ENCODE measurements around the gene TTC34.

TTC34 gene

DNA sequence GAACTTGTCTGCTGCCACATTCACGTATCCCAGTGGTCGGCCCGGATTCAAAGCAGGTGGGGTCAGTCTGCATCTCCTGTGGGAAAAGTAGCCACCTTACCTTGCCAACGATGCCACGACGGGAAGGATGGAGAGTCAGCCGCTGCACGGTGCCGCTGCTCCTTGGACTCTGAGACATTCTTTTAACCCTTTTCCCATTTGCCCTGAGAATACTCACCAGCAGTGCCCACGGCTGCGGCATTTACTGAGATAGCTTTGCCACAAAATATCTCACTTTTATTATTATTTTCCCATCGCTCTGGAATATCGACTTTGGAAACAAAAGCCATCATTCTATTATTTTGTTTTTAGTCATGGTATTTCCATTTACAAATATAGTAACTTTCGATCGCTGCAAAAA lies 15.3 kb upstream of the TTC34 start:
- no peak overlapping the region for H3K4me3 ChIP-seq (ENCODE audit: low read length)
- DNase-seq (ENCODE audit: low read depth) = no peak
- TF ChIP-seq, protein P1, sequence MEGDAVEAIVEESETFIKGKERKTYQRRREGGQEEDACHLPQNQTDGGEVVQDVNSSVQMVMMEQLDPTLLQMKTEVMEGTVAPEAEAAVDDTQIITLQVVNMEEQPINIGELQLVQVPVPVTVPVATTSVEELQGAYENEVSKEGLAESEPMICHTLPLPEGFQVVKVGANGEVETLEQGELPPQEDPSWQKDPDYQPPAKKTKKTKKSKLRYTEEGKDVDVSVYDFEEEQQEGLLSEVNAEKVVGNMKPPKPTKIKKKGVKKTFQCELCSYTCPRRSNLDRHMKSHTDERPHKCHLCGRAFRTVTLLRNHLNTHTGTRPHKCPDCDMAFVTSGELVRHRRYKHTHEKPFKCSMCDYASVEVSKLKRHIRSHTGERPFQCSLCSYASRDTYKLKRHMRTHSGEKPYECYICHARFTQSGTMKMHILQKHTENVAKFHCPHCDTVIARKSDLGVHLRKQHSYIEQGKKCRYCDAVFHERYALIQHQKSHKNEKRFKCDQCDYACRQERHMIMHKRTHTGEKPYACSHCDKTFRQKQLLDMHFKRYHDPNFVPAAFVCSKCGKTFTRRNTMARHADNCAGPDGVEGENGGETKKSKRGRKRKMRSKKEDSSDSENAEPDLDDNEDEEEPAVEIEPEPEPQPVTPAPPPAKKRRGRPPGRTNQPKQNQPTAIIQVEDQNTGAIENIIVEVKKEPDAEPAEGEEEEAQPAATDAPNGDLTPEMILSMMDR (conservative IDR thresholded peaks at IDR 0.05; ENCODE audit: low read depth, low read length) = no peak

DNA sequence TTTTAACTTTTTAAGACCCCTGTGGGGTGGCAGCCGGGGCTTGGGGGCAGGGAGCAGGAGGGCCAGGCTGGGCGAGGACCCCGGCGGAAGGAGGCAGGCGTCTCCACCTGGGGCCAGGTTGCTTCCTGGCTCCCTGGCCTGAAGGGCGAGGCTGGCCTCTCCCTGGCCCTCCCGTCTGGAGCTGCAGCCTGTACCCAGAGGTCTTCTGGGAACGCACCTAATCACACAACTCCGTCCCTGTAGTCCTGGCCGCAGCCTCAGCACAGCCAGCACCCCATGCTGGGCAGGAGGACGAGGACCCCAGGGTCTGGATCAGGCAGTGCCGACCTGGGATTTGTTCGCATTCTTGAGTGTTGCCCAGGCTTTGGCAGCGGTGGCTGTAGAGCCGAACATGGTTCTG lies 14.1 kb upstream of the TTC34 start:
- no peak for DNase-seq (ENCODE audit: low read depth)
- no peak overlapping the region for H3K4me3 ChIP-seq (ENCODE audit: low read length)
- TF ChIP-seq, protein P1 (conservative IDR thresholded peaks at IDR 0.05; ENCODE audit: low read depth, low read length) = no peak

DNA sequence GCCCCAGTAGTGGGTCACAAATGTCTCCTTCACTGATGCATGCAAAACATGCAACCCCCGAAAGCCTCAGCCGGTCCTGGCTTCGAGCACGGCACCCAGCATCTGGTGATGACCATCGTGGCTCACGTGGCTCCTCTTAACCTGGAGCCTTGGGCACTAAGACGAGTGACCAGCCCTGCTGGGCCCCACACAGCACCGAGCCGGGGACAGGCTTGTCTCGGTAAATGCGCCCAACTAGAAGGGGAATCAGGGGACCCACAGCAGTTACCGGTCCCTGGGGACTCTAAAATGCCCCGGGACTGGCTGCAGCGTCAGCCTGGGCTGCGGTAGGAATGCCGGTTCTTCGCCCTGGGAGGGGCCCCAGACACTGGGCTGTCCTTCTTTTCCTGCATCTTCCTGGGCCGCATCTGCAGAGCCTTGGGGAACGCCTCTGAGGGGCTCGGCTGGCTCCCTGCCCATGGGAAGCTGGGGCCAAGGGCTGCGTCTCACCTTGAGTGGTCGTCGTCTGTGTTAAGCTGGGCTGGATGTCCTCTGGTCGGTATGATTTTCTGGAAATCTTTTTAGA lies 13.1 kb upstream of the TTC34 start:
- TF ChIP-seq, protein P1 (conservative IDR thresholded peaks at IDR 0.05; ENCODE audit: low read depth, low read length) = no peak
- no peak overlapping the region for H3K4me3 ChIP-seq (ENCODE audit: low read length)
- no peak for DNase-seq (ENCODE audit: low read depth)

DNA sequence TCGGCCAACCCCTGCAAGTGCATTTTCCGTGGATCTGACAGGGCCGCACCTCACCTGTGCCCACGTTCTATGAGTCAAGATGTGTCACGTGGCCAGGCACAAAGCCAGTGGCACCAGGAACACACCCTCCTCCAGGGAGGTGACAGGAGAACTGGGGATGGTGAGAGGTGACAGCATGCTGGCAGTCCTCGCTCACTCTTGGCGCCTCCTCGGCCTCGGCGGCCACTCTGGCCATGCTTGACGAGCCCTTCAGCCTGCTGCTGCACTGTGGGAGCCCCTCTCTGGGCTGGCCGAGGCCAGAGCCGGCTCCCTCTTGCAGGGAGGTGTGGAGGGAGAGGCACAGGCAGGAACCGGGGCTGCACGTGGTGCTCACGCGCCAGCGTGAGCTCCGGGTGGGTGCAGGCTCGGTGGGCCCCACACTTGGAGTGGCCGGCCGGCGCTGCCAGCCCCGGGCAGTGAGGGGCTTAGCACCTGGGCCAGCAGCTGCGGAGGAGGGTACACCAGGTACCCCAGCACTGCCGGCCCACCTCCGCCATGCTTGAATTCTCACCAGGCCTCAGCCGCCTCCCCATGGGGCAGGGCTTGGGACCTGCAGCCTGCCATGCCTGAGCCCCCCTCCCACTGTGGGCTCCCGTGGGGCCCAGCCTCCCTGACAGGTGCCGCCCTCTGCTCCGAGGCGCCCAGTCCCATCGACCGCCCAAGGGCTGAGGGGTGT lies 11.6 kb upstream of the TTC34 start:
- H3K4me3 ChIP-seq (ENCODE audit: low read length) = no peak overlapping the region
- TF ChIP-seq, protein P1 (conservative IDR thresholded peaks at IDR 0.05; ENCODE audit: low read depth, low read length) = no peak
- DNase-seq (ENCODE audit: low read depth) = no peak

DNA sequence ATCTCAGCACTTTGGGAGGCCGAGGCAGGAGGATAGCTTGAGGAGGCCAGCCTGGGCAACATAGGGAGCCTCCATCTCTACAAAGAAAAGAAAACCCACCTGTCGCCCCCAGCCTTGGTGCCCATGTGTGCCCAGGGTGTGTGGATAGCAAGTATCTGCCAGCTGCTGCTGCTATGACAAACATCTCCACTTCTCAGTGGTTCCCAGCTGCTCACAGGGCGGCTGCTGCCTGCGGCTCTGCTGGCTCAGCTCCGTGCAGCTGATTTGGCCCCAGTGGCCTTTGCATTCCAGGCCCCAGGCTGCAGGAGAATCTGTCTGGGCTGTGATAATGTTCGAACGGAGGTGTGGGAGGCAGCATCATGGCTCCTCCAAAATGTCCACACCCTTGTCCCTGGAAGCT lies 10.6 kb upstream of the TTC34 start:
- TF ChIP-seq, protein P1 (conservative IDR thresholded peaks at IDR 0.05; ENCODE audit: low read depth, low read length) = no peak
- DNase-seq (ENCODE audit: low read depth) = no peak

DNA sequence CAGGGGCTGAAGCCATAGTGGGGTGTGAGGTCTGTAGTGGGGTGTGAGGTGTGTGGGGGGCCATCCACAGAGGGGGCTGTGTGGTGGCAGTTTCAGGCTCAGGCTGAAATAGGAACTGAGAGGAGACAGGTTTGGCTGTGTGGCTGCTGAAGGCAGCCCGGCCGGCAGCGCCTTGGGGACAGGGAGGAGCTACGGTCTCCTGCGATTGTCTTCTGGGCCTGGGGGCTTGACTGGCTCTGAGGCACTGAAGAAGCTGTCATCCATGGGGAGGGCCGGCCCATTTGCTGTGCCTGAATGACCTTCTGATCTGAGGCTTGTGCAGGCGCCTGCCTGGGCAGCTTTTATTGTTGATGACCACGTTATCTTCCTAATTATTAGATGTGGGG lies 10.0 kb upstream of the TTC34 start:
- no peak overlapping the region for H3K4me3 ChIP-seq (ENCODE audit: low read length)
- TF ChIP-seq, protein P1 (conservative IDR thresholded peaks at IDR 0.05; ENCODE audit: low read depth, low read length) = no peak
- DNase-seq (ENCODE audit: low read depth) = no peak

More for the DNA sequence above, 10.6 kb upstream of the TTC34 start:
- no peak overlapping the region for H3K4me3 ChIP-seq (ENCODE audit: low read length)

DNA sequence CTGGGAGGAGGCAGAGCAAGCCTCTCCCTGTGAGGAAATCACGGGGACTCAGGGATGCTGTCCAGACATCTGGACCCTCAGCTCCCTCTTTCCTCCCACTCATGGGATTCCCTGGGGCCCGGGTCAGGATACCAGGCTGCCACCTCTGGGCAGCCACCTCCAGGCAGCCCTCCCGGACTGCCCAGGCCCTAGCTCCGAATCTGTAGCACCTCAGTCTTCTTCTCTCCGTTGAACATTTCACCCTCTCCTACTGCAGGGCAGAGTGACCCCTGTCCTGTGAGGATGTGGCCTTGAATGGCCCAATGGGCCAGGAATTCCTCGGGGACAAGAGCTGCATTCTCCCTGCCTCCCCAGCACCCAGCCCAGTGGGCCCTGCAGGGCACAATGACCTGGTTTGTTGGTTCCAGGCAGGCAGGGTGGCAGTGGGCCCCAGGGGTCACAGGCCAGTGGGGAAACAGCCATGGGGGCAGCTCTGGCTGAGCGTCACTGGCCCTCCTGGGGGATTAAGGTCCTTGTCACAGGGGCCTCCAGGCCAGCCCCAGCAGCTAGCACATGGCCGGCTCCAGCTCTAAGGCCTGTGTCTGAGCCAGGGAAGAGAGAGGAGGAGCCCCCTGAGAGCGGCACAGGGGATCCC lies 9.5 kb upstream of the TTC34 start:
- TF ChIP-seq, protein P1 (conservative IDR thresholded peaks at IDR 0.05; ENCODE audit: low read depth, low read length) = no peak
- no peak for DNase-seq (ENCODE audit: low read depth)
- no peak overlapping the region for H3K4me3 ChIP-seq (ENCODE audit: low read length)

Data from retinal pigment epithelial cell (primary cell).